NB4 (cell line): ENCODE results near the gene DNAJC13.

Source experiments
- DNase-seq: peaks from one replicate; pipeline ENCODE4 v3.0.0; 2010; ENCODE audit warnings: low read depth
- H3K4me3 ChIP-seq: one replicate; pipeline ENCODE4 v1.5.1; 2011; ENCODE audit warnings: mild to moderate bottlenecking, low read depth, low read length, moderate library complexity
- MAX ChIP-seq: IDR thresholded peaks from 2 replicates; pipeline ENCODE4 v1.6.1; 2011; ENCODE audit warnings: low read depth, low read length
- MYC ChIP-seq: IDR thresholded peaks from 2 replicates; pipeline ENCODE4 v1.6.1; 2011; ENCODE audit warnings: low read depth, low read length
- POLR2A ChIP-seq: IDR thresholded peaks from 2 replicates; pipeline ENCODE4 v1.6.1; 2011; ENCODE audit warnings: mild to moderate bottlenecking; ENCODE audit not compliant: insufficient read length; ENCODE audit errors: extremely low read depth
- TF ChIP-seq, protein P1 (sequence below): IDR thresholded peaks from one replicate; pipeline ENCODE4 v1.5.1; 2012; ENCODE audit warnings: low read depth, low read length

DNAJC13 gene

DNA sequence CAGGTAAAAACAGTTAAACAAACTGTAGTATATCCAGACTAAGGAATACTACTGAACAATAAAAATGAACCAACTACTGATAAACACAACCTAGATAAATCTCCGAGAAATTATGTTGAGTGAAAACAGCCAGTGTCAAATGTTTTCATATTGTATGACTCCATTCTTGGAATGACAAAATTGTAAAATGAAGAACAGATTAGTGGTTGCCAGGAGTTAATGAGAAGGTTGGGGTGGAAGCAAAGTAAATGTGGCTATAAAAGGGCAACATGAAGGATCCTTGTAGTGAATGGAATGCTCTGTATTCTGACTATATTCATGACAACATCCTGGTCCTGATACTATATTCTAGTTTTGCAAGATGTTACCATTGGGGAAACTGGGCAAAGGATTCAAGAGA lies 152.3 kb downstream of the DNAJC13 start:
- TF ChIP-seq MAX (no peak), MYC (no peak), POLR2A (no peak)
- TF ChIP-seq, protein P1, sequence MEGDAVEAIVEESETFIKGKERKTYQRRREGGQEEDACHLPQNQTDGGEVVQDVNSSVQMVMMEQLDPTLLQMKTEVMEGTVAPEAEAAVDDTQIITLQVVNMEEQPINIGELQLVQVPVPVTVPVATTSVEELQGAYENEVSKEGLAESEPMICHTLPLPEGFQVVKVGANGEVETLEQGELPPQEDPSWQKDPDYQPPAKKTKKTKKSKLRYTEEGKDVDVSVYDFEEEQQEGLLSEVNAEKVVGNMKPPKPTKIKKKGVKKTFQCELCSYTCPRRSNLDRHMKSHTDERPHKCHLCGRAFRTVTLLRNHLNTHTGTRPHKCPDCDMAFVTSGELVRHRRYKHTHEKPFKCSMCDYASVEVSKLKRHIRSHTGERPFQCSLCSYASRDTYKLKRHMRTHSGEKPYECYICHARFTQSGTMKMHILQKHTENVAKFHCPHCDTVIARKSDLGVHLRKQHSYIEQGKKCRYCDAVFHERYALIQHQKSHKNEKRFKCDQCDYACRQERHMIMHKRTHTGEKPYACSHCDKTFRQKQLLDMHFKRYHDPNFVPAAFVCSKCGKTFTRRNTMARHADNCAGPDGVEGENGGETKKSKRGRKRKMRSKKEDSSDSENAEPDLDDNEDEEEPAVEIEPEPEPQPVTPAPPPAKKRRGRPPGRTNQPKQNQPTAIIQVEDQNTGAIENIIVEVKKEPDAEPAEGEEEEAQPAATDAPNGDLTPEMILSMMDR: no peak
- H3K4me3 ChIP-seq: no peak overlapping the region
- no peak for DNase-seq

DNA sequence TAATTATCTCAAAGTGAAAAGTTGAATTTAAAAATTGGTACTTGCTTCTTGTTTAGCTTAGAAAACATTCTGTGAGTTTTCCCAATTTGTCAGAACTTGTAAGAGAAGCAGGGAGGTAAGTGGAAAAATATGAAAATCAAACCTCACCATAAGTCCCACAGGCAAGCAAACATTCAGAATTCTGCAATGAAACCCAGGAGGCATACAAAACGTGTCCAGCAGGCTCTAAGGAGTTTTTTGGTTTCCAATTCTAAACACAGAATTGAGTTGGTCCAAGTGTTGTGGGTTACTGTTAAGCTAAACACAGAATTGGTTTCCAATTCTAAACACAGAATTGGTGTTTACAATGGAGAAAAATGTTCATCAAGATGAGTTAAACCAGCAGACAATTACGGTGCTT lies 152.7 kb downstream of the DNAJC13 start:
- no peak for DNase-seq
- TF ChIP-seq POLR2A: no peak
- TF ChIP-seq, protein P1: no peak
- no peak for TF ChIP-seq MAX
- no peak for TF ChIP-seq MYC
- H3K4me3 ChIP-seq: no peak overlapping the region

DNA sequence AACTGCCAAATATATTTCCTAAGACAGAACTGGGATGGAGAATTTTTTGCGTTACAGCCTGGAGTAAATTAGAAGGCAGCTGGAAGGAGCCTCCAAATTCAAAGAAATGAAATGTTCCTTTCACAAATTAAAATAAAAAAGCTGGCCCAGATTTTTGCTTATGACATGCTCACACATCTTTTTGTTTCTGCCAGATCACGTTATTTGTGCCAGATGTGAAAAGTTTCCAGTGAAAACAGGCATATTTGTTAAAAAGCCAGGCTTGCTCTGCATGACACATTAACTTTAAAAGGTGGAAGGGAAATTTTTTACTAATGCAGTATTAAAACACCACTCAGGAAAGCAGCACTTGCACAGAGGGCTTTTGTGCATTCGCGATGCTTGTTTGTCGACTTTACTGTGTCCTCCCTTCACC lies 156.5 kb downstream of the DNAJC13 start:
- TF ChIP-seq, protein P1: no peak
- TF ChIP-seq POLR2A: no peak
- no peak for TF ChIP-seq MAX
- TF ChIP-seq MYC: no peak
- no peak overlapping the region for H3K4me3 ChIP-seq
- no peak for DNase-seq

DNA sequence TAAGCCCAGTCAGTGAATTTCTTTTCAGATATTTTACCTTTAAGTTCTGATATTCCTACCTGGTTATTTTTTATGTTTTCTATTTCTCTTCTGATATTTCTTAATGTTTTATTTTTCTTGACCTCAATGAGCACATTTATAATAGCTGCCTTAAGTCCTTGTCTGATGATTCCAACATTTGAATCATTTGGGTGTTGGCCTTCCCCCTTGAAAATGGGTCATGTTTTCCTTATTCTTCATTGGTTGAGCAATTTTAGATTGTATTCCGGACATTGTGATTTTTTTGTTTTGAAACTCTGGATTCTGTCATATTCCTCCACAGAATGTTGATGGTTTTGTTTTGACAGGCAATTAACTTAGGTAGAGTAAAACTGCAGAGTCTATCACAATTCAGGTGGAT lies 170.1 kb downstream of the DNAJC13 start:
- TF ChIP-seq MAX: no peak
- no peak for TF ChIP-seq POLR2A
- no peak for DNase-seq
- no peak overlapping the region for H3K4me3 ChIP-seq
